ENCODE measurements around the gene PRKCI. TPM values are rescaled to one million over a fixed set of nuclear protein-coding genes. Genes with fewer than 3 reads are reported as not detected.
"Not testable (repeated sequence)": the region's sequence is repeated elsewhere in the genome, so short reads cannot be mapped to it uniquely, and the experiment has no call there.

The PRKCI gene
- total RNA-seq, 2 experiments from 2014 or later = 17.4 to 21.3 TPM

DNA sequence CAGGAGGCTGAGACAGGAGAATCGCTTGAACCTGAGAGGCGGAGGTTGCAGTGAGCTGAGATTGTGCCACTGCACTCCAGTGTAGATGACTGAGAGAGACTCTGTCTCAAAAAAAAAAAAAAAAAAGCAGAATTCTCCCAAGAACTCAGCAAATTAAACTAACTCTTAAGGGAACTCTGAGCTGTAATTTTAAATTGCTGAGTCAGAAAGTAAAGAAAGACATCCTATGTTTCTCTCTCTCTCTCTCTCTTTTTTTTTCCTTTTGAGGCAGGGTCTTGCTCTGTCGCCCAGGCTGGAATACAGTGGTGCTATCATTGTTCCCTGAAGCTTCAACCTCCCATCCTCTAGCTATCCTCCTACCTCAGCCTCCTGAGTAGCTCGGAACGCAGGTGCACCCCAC is 20.7 kb upstream of the PRKCI start:
- no peaks in the 10 kb centered on the region for H3K36me3 Mint-ChIP-seq (ENCODE audit: low read depth)
- H3K4me3 Mint-ChIP-seq = no peak overlapping the region
- ChIA-PET POLR2A (interaction anchor here (0.6 kb wide), 2 partner anchors 11 to 69 kb away, joined by 3 to 7 read pairs; no protein-coding TSS in a partner anchor), CTCF (interaction anchor here (1.5 kb wide), 1 partner anchor 212 kb away, joined by 5 read pairs; no protein-coding TSS in a partner anchor)
- no peaks in the 10 kb centered on the region for H3K9me3 Mint-ChIP-seq
- H3K4me1 Mint-ChIP-seq (ENCODE audit: low read depth) = peaks cover 4% of the 10 kb centered on the region
- DNase-seq (no peak), ATAC-seq (no peak)
- TF ChIP-seq, protein P1, sequence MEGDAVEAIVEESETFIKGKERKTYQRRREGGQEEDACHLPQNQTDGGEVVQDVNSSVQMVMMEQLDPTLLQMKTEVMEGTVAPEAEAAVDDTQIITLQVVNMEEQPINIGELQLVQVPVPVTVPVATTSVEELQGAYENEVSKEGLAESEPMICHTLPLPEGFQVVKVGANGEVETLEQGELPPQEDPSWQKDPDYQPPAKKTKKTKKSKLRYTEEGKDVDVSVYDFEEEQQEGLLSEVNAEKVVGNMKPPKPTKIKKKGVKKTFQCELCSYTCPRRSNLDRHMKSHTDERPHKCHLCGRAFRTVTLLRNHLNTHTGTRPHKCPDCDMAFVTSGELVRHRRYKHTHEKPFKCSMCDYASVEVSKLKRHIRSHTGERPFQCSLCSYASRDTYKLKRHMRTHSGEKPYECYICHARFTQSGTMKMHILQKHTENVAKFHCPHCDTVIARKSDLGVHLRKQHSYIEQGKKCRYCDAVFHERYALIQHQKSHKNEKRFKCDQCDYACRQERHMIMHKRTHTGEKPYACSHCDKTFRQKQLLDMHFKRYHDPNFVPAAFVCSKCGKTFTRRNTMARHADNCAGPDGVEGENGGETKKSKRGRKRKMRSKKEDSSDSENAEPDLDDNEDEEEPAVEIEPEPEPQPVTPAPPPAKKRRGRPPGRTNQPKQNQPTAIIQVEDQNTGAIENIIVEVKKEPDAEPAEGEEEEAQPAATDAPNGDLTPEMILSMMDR (IDR thresholded peaks at IDR 0.05) = no peak
- H3K27ac Mint-ChIP-seq = no peak overlapping the region
- intact Hi-C loops (cut with micrococcal nuclease) = no loop called here
- peaks cover 9% of the 10 kb centered on the region for H3K27me3 Mint-ChIP-seq

GRCh38 chr3:170203457-170203856 is 18.8 kb upstream of the PRKCI start:
- no peak overlapping the region for H3K27ac Mint-ChIP-seq
- ChIA-PET POLR2A (no interaction called here), CTCF (no interaction called here)
- DNase-seq = no peak
- H3K27me3 Mint-ChIP-seq = peaks cover 12% of the 10 kb centered on the region
- H3K4me3 Mint-ChIP-seq = no peak overlapping the region
- ATAC-seq = no peak
- intact Hi-C loops (cut with micrococcal nuclease) = no loop called here
- TF ChIP-seq, protein P1 (IDR thresholded peaks at IDR 0.05) = no peak
- H3K4me1 Mint-ChIP-seq (ENCODE audit: low read depth) = peaks cover 4% of the 10 kb centered on the region
- H3K9me3 Mint-ChIP-seq = no peaks in the 10 kb centered on the region
- no peaks in the 10 kb centered on the region for H3K36me3 Mint-ChIP-seq (ENCODE audit: low read depth)

- peaks cover 4% of the 10 kb centered on the region for H3K4me1 Mint-ChIP-seq (ENCODE audit: low read depth)
- ATAC-seq = no peak
- ChIA-PET CTCF (no interaction called here), POLR2A (no interaction called here)
- TF ChIP-seq, protein P1 (IDR thresholded peaks at IDR 0.05) = no peak
- H3K27ac Mint-ChIP-seq = no peak overlapping the region
- DNase-seq = no peak
- H3K27me3 Mint-ChIP-seq = peaks cover 14% of the 10 kb centered on the region
- intact Hi-C loops (cut with micrococcal nuclease) = no loop called here
- H3K36me3 Mint-ChIP-seq (ENCODE audit: low read depth) = no peaks in the 10 kb centered on the region
- no peak overlapping the region for H3K4me3 Mint-ChIP-seq
- H3K9me3 Mint-ChIP-seq = no peaks in the 10 kb centered on the region
Measured at GRCh38 chr3:170204023-170204472, 18.2 kb upstream of the PRKCI start.

GRCh38 chr3:170204509-170204908 is 17.7 kb upstream of the PRKCI start:
- ATAC-seq (no peak), DNase-seq (no peak)
- Mint-ChIP-seq H3K27ac (no peak overlapping the region), H3K4me1 (ENCODE audit: low read depth) (peaks cover 4% of the 10 kb centered on the region), H3K4me3 (no peak overlapping the region), H3K9me3 (no peaks in the 10 kb centered on the region), H3K36me3 (ENCODE audit: low read depth) (no peaks in the 10 kb centered on the region), H3K27me3 (peaks cover 14% of the 10 kb centered on the region)
- TF ChIP-seq, protein P1 (IDR thresholded peaks at IDR 0.05) = no peak
- POLR2A ChIA-PET = no interaction called here
- CTCF ChIA-PET = no interaction called here
- intact Hi-C loops (cut with micrococcal nuclease) = no loop called here

DNA sequence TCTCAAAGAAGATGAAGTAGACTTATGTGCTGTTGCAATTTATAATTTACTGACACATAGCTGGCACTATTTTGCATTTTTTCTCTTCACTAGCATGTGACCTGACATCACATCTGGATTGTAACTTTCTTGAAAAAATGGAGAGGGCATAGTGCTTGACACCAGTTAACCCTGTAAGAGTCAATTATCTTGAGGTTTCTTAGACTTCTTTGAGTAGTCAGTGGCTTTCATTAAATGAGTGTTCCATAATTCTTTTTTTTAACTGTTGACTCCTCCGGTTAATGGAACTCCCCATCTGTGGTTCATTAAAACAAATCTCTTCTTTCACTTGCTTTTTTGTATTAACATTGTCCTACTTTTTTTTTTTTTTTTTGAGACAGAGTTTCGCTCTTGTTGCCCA is 16.9 kb upstream of the PRKCI start:
- no peak for DNase-seq
- no peak overlapping the region for H3K4me3 Mint-ChIP-seq
- no peaks in the 10 kb centered on the region for H3K36me3 Mint-ChIP-seq (ENCODE audit: low read depth)
- no peaks in the 10 kb centered on the region for H3K9me3 Mint-ChIP-seq
- POLR2A ChIA-PET = no interaction called here
- H3K27me3 Mint-ChIP-seq = peaks cover 14% of the 10 kb centered on the region
- intact Hi-C loops (cut with micrococcal nuclease) = no loop called here
- no peak for ATAC-seq
- H3K4me1 Mint-ChIP-seq (ENCODE audit: low read depth) = no peaks in the 10 kb centered on the region
- CTCF ChIA-PET = no interaction called here
- H3K27ac Mint-ChIP-seq = no peak overlapping the region
- TF ChIP-seq, protein P1 (IDR thresholded peaks at IDR 0.05) = no peak

DNA sequence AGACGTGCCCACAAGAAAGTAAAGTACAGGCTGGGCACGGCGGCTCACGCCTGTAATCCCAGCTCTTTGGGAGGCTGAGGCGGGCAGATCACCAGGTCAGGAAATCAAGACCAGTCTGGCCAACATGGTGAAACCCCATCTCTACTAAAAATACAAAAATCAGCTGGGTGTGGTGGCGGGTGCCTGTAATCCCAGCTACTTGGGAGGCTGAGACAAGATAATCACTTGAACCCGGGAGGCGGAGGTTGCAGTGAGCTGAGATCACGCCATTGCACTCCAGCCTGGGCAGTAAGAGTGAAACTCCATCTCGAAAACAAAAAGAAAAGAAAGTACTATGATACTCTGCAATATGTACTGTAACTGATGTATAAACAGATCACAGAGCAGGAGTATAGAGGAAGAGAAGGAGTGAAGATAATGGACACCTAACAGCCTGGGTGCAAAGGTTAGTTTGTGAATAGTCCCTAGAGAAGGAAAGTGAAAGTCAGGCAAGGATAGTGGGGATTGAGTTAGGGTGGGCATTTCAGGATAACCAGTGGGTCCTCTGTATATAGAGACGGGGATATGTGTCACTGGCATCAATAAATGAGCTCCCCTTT is 16.0 kb upstream of the PRKCI start:
- POLR2A ChIA-PET = not testable (repeated sequence)

More for the DNA sequence above, 16.0 kb upstream of the PRKCI start:
- intact Hi-C loops (cut with micrococcal nuclease); H3K4me3 Mint-ChIP-seq; ATAC-seq; H3K27ac Mint-ChIP-seq; H3K36me3 Mint-ChIP-seq (ENCODE audit: low read depth); H3K9me3 Mint-ChIP-seq; DNase-seq; H3K4me1 Mint-ChIP-seq (ENCODE audit: low read depth): not testable (repeated sequence)
- CTCF ChIA-PET = interaction anchor here (1.0 kb wide), 1 partner anchor 11 kb away, joined by 3 read pairs; no protein-coding TSS in a partner anchor
- H3K27me3 Mint-ChIP-seq = peaks cover 11% of the 10 kb centered on the region
